ENCODE data around the gene GATA3. TPM values are rescaled to one million over a fixed set of nuclear protein-coding genes. Genes with fewer than 3 reads are reported as not detected.

GATA3 gene
- total and polyA plus RNA-seq, 2 of the 8 experiments (the other 6 are each of a cell fraction or from before 2014, with no cell fraction given): 0.02 to 0.43 TPM

DNA sequence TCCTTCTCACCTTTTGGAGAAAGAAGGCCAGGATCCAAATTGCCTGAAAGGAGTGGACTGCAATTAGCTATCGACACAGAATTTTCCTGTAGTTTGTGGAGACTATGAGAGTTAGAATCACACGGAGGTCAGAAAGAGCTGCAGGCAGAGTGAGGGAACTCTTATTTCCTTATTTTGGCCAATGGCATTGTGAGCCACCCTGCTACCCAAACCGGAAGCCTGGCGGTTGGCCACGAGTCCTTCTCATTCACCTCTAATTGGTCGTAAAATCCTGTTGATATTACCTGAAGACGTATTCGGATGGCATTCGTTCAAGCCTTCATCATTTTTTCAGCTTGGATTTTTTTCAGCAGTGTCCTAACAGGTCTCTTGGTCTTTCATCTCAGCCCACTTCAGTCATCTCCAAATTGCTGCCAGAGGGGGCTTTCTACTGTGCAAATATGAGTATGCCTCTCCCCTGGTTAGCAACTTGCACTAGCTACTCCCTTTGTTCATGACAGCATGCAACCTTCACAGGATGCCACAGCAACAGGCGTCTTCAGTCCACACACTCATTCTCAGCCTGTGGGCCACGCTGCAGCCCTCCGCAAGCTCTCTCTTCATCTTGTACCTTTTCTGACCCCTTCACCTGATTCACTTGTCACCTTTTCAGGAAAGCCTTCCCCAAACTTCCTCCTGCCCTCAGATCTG lies 66.9 kb downstream of the GATA3 start (continued):
- TF ChIP-seq GTF2F1 (IDR thresholded peaks at IDR 0.05; ENCODE audit: borderline replicate concordance, low read depth, low read length) (no peak), CBX5 (IDR thresholded peaks at IDR 0.05; ENCODE audit: low read depth, low read length) (no peak), TAF1 (IDR thresholded peaks at IDR 0.05; ENCODE audit: low read depth, low read length) (no peak), HDAC2 (IDR thresholded peaks at IDR 0.05; ENCODE audit: borderline replicate concordance in 1 of 2, low read depth in 2 of 2, low read length in 2 of 2) (no peak), SRF (IDR thresholded peaks at IDR 0.05; ENCODE audit: low read depth, low read length) (no peak), POLR2A (IDR thresholded peaks at IDR 0.05; ENCODE audit: control extremely low read depth in 1 of 2, low read depth in 2 of 2, low read length in 2 of 2) (no peak), CEBPB (IDR thresholded peaks at IDR 0.05; ENCODE audit: low read depth, low read length) (no peak), TBP (IDR thresholded peaks at IDR 0.05; ENCODE audit: low read depth, low read length) (no peak)

Measured in H1 (cell line).